ENCODE results near the gene DPCD.
"Not testable (repeated sequence)": the region's sequence is repeated elsewhere in the genome, so short reads cannot be mapped to it uniquely, and the experiment has no call there.

The DPCD gene

DNA sequence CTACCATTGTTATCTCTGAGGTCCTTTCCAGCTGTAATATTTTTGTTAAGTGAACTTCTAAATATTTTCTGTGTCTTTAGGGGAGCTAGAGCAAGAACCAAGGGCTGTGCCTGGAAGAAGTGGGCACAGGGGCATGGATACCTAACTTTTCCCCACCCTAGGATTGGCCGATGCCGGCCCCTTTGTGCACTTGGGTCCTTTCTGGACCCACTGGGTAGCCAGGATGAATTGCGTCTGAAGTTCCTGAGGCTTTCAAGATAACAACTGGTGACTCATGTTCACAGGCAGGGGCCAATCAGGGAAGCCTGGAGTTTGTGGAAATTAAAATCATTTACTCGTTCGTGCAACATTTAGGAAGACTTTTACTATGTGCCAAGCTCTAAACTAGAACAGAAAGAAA is 758 bp downstream of the DPCD start:
- DNase-seq, result no peak

DNA sequence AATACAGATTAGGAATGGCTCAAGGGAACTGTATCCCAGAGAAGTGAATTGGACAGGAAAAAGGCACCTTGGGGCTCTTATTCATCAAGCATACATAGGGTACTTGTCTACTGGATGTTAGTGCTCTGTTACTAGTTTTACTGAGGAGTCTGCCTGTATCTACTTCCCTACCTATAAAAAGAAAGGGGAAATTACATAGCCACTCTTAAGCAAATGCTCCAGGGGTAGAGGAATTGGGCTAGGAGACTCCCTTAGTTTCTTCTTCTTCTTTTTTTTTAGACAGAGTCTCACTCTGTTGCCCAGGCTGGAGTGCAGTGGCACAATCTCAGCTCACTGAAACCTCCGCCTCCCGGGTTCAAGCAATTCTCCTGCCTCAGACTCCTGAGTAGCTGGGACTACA is 5.2 kb downstream of the DPCD start:
- DNase-seq, result not testable (repeated sequence)

DNA sequence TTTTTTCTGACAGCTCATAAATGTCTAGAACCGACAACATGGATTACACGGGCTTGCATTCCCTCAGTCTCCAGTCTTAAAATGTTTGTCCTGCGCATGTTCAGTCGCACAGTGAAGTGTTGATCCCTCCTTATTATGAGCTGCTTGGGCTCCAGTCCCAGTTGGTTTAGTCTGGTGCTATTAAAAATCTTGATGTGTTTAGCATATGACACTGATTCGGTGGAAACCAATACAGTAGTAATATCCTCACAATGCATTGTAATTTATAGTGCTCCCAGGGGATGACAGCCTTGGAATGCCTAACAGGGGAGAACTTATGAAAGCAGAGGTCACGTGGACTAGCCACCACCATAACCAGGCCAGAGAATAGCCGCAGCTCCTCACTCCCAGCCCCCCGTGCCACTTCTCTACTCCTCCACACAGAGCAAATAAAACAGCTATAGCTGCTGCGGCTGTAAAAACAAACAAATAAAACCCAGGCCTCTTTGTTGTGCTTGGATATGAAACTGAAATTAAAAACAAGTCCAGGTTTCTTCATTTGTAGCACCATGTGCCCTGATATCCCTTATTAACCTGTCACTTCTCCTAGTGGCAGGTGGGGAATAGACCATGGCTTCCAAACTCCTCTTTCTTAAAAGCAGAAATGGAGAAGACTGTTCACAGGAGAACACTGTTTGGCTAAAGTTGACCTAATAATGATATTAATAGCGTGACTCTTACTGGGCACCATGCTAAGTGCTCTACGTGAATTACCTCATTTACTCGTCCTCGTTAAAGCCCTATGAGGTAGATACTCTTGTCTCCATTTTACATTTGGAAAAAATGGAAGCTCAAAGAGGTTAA is 7.7 kb downstream of the DPCD start:
- DNase-seq, result no peak

- no peak for DNase-seq
Observed at GRCh38 chr10:101597091-101597900, 9.2 kb downstream of the DPCD start.

- DNase-seq, result no peak
Observed at GRCh38 chr10:101601541-101601940, 13.4 kb downstream of the DPCD start.

GRCh38 chr10:101602761-101603398 is 14.8 kb downstream of the DPCD start:
- DNase-seq, result peak; percentile 77

DNA sequence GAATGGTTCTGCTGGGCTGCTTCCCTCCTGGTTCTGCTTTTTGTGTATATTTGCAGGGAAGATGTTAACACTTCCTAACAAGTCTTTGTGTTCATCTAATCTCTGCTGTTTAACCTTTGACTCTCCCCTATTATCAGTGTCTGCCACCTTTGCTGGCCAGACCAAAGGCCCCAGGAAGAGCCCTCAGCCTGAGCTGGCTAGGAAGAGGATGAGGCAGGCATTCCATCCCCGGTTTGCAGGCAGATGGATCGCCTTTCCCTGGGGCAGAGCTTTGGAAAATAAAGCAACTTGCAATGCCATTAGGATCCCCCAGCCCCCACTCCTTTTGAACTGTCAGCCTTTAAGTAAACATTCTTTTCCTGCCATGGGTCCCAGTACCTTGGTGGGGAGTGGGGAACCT is 19.0 kb downstream of the DPCD start:
- DNase-seq, result no peak

- no peak for DNase-seq
Observed at GRCh38 chr10:101609481-101609880, 21.4 kb downstream of the DPCD start.

DNA sequence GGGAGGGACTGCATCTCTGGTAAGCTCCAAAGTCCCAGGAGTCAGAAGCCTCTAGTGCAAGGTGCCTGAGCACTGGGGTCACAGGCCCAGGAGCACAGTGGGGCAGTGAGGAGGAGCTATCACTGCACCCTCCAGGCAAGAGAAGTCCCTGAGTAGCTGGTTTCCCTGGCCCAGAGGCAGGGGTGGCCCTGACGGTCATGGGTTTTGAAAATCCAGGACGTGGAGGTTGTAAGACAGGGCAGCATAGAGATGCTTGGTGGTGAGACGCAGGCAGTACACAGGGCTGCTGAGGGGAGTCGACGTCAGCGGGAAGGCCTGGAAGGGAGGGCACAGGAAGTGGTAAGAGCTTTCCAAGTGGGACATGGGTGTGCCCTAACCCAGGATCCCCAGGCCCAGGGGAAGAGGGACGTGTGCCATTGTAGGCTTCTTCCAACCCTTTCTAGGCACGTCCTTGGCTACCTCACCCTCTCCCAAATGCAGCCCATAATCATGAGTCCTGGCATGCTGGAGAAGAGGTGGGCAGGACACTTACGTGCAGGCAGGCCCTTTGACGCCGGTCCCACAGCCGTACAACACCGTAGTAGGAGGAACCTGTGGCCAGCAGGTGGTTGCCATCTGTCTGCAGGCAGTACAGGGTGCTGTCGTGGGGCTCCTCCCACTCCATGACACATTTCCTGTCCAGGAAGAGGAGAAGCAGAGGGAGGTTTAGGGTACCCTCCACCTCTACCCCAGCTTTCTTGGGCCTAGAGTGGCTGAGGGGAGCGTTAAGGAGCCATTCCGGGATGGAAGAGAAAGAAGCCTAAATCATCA is 23.2 kb downstream of the DPCD start:
- no peak for DNase-seq

DNA sequence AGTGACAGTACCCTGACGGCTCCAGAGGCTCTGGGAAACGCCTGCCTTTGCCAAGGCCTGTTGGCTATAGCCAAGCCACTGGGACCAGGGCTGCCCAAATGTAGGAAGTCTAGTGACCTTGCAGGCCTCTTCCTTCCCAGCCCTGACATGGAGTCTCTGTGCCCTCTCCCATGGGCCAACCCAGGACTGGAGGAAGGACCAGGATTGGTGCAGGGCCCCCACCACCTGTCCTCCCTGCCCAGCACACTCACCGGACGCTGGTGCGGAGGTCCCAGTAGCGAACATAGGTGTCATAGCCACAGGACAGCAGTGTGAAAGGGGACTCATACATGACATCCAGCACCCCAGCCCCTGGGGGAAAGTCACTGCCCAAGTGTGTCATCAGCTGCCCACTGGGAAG is 24.0 kb downstream of the DPCD start:
- no peak for DNase-seq

- DNase-seq, result no peak
Observed at GRCh38 chr10:101612872-101613271, 24.8 kb downstream of the DPCD start.

GRCh38 chr10:101613646-101614045 is 25.5 kb downstream of the DPCD start:
- DNase-seq, result no peak

DNA sequence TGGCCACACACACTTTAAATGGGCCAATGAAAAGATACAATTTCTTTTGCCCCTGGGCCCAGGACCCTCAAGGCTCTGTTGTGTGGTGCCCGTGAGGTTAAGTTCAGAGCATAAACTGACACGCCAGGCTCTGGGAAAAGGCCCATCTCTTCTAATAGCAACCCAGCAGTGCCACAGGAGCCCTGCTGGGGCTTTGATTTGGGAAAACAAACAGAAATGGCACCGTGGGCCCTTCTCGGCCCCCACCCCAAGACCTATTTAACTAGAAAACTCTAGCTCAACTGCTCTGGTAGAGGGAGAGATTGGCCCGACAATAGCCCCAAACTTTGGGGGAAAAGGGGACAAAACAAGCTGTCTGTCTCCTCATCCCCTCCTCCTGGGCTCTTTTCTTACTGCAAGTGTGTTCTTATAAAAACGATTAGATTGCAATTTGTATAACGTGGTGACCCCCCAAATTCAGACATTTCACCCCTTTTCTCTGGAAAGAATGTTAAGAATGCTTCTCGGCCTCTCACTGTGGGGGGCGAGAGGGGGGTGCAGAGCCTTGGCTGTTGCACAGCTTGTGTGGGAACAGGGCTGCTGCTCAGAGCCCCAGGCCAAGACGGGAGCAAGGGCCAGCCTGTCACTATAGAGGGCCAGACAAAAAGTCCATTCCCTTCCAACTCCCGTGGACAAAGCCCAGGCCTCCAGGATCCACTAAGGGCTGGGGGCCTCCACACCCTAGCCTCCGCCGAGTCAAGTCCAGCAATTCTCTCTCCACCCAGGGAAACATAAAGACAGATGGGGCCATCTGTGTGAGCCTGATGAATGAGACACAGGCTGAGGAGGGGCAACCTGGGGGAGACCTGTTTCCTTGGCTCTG is 26.8 kb downstream of the DPCD start:
- no peak for DNase-seq

GRCh38 chr10:101615525-101616116 is 27.5 kb downstream of the DPCD start:
- DNase-seq, result no peak

DNA sequence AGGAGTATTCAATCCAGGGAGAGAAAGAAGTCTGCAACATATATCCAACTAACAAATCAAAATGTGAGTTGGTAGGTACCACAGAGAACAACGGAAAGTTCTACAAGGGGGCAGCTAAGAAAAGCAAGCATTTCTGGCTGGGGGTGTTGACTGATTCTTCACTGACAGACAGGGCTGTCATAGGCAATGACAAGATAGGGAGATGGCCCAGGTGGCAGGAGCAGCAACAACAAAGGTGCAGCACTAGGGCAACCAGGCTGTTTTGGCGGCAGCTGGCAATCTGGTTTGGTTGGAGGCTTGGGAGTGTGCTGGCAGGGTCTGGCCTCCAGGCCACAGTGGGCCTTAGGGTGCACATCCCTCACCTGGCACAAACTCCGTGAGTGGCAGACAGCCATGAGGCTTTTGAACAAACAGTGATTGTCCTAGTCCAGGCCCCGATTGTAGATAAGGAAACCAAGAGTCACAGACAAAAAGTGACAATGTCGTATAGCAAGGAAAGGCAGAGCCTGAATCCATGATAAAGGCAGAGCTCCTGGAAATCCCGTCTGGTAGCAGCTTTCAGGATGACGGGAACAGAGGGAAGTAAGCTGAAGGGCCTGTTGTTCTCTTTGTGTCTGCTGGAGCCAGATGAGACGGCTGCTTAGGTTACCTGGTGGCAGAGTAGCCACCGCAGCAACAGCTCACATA is 28.4 kb downstream of the DPCD start:
- DNase-seq, result no peak

DNA sequence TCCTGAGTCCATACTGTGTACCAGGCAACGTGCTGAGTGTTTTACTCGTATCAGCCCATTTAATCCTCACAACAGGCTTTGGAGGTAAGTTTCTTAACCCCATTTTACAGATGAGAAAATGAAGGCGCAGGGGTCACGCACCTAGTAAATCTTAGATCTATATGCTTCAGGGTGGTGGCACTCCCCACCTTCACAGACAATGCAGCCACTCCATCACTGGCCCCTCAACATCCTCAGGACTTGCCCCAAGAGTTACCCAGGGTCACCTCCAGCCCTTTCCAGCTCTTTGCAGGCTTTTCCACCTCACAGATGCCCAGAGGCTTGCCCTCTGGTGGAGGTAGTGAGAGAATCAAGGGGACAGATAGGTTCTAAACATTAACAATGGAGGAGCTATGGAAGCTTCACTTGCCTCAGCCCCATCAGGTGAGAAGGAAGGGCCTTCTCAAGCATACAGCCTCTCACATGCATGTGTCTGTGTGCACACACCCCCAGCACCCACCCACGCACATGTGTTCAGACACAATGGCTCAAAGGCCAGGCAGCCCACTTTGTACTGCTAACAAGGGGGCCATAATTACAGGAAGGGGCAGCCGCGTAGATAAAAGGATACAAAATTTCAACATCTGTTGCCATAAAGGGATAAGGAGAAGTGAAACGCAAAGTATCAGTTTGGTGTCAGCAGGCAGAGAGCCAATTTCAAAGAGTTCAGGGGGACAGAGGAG is 29.1 kb downstream of the DPCD start:
- no peak for DNase-seq

DNA sequence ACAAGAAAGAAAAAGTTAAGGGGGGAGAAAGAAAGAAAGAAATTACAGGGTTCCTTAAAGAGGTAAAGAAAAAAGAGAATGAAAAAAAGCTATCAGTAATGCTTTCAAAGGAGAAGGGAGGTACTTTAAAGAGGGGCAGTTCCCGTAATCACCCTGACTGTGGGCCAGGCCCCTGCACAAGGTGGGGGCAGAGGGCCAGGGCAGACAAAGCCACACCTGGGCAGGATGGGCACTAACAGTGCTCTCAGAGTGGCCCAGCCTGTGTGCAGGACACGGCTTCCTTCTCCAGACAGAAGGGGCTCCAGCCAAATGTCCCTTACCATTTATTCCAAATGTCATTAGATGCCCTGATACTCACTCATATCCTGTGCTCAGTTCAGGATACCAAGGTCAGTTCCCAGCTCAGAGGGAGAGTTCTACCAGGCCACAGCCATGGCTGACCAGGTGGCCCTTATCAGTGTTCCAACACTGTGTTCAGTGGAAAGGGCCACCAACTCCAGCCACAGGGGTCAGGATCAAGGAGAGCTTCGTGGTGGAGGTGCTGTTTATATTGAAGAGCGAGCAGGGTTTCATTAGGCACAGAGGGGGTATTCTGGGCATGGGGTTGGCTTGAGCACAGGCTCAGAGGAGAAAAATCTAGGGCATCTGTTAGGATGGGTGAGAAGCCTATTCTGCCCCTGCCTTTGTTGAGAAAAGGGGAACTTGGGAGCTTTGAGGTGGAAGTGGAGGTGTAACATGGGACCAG is 29.9 kb downstream of the DPCD start:
- DNase-seq, result no peak

GRCh38 chr10:101618871-101619270 is 30.8 kb downstream of the DPCD start:
- no peak for DNase-seq

GRCh38 chr10:101619983-101620382 is 31.9 kb downstream of the DPCD start:
- DNase-seq, result no peak

Data from right hindlimb (tissue), 1 donor.